ENCODE results near the gene RAPGEF1. TPM values are rescaled to one million over a fixed set of nuclear protein-coding genes. Genes with fewer than 3 reads are reported as not detected.
A peak's percentile ranks its signal among the peaks of the same experiment; 100 is the strongest.

The RAPGEF1 gene
- total RNA-seq, 1 experiment from 2014 or later: 55.6 TPM

DNA sequence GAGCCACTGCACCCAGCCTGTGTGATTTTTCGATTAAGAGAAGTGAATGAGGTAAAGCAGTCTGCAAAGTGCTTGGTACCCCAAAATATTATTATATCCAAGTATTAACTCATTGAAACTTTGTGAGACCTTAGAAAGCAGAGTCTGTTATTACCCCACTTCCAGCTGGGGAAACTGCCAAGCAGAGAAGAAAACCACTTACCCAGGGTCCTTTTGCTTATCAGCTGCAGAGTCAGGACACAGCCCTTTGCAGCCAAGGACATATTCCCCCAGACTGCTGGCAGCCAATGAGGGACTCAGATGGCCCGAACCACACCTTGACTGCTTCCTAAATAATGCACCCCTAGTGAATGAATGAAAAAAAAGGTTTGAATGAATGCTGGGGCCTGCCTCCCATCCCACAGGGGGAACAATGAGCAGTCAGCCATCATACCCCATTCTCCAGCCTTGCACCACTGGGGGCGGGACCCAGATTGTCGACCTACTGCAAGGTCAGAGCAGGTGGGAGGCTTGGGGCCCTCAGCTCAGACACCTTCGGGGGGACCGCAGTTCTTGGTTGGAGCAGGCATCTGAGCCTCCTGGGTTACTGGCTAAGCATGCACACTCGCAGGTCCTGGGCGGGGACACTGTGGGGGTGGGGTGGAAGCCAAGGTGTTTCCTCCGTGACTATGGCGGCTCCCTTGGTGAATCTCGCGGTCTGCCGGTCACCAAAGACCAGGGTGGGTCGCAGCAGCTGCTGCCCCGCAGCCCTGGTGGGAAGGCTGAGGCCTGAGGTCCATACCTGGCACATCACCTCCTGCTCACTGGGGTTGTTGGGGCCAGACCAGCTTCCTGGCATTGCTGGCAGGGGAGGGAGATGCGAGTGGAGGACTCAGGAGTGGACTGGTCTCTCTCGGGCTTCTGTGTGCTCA, 164.9 kb downstream of the RAPGEF1 start:
- TF ChIP-seq, protein P1, sequence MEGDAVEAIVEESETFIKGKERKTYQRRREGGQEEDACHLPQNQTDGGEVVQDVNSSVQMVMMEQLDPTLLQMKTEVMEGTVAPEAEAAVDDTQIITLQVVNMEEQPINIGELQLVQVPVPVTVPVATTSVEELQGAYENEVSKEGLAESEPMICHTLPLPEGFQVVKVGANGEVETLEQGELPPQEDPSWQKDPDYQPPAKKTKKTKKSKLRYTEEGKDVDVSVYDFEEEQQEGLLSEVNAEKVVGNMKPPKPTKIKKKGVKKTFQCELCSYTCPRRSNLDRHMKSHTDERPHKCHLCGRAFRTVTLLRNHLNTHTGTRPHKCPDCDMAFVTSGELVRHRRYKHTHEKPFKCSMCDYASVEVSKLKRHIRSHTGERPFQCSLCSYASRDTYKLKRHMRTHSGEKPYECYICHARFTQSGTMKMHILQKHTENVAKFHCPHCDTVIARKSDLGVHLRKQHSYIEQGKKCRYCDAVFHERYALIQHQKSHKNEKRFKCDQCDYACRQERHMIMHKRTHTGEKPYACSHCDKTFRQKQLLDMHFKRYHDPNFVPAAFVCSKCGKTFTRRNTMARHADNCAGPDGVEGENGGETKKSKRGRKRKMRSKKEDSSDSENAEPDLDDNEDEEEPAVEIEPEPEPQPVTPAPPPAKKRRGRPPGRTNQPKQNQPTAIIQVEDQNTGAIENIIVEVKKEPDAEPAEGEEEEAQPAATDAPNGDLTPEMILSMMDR (conservative IDR thresholded peaks at IDR 0.05): no peak
- no peaks in the 10 kb centered on the region for H3K4me1 ChIP-seq (ENCODE audit: insufficient read depth, low read length)
- Mint-ChIP-seq H3K9me3 (no peaks in the 10 kb centered on the region), H3K4me1 (0 out of 4 replicates have a peak, but pooled peaks cover 0 to 4% of the 10 kb centered on the region in 2 experiments), H3K27ac (peak overlapping the region in 1 of 3 experiments; percentile 80; a peak in 1 of 7 replicates), H3K27me3 (ENCODE audit: low read depth) (no peaks in the 10 kb centered on the region), H3K4me3 (no peak overlapping the region), H3K36me3 (ENCODE audit: insufficient read depth in 1 of 3, low read depth in 3 of 3) (peaks cover 4 to 19% (median 9%) of the 10 kb centered on the region in 3 experiments; a peak in 5 of 7 replicates)
- no peak overlapping the region for H3T11ph ChIP-seq (ENCODE audit: low read length)
- H3K27me3 ChIP-seq (ENCODE audit: insufficient read depth, low read length): no peaks in the 10 kb centered on the region
- H4K8ac ChIP-seq (replicated peaks; ENCODE audit: insufficient read length, low read depth, low read length): no peak overlapping the region
- H3K4ac ChIP-seq (ENCODE audit: low read depth, low read length): no peak overlapping the region
- no peak overlapping the region for H2BK12ac ChIP-seq (ENCODE audit: insufficient read length, low read depth, low read length)
- no CpG with 5 or more reads among the region's 17 CpGs for WGBS (ENCODE audit: extremely low coverage, insufficient read length, low lambda C conversion rate)
- H3K18ac ChIP-seq (ENCODE audit: insufficient read length, low read depth, low read length): no peak overlapping the region
- no peak overlapping the region for H3K23ac ChIP-seq (ENCODE audit: insufficient read length, low read depth, low read length)
- no peaks in the 10 kb centered on the region for H3K79me1 ChIP-seq (ENCODE audit: insufficient read depth, low read depth, low read length, poor library complexity, severe bottlenecking)
- no peak overlapping the region for H2AK5ac ChIP-seq (ENCODE audit: insufficient read length, low read length)
- no peak overlapping the region for H4K5ac ChIP-seq (ENCODE audit: insufficient read length, low read depth, low read length)
- no peak overlapping the region for H3K56ac ChIP-seq (ENCODE audit: insufficient read length, low read depth, low read length)
- no peaks in the 10 kb centered on the region for H3K23me2 ChIP-seq (ENCODE audit: insufficient read length, low read depth, low read length, poor library complexity, severe bottlenecking)
- peak; percentile 29 for DNase-seq
- H2BK20ac ChIP-seq (ENCODE audit: low read depth, low read length, poor library complexity, severe bottlenecking): no peak overlapping the region
- no peaks in the 10 kb centered on the region for H3K9me3 ChIP-seq (ENCODE audit: control insufficient read depth, low read depth, low read length)
- H3K9ac ChIP-seq (ENCODE audit: extremely low read depth, insufficient read length, low read length): no peak overlapping the region
- H2BK120ac ChIP-seq (ENCODE audit: low read depth, low read length, poor library complexity, severe bottlenecking): no peak overlapping the region
- H3K14ac ChIP-seq (ENCODE audit: insufficient read depth, low read length): no peak overlapping the region
- H2BK15ac ChIP-seq (ENCODE audit: low read depth, low read length): no peak overlapping the region
- H4K91ac ChIP-seq (ENCODE audit: insufficient read length, low read depth, low read length): no peak overlapping the region
- H2BK5ac ChIP-seq (ENCODE audit: insufficient read length, low read length): no peak overlapping the region
- no peak overlapping the region for H2AFZ ChIP-seq (ENCODE audit: low read length)
- no peak overlapping the region for H3K4me2 ChIP-seq (ENCODE audit: insufficient read depth, insufficient read length, low read length)
- H4K20me1 ChIP-seq (ENCODE audit: control insufficient read depth, insufficient read depth, insufficient read length): no peaks in the 10 kb centered on the region
- no peak overlapping the region for H3K27ac ChIP-seq (ENCODE audit: insufficient read length, low read depth, low read length)
- H3K79me2 ChIP-seq (ENCODE audit: insufficient read depth, low read length): no peaks in the 10 kb centered on the region

All from H9 (cell line).